Measurements from ENCODE around the gene TTLL9. TPM values are rescaled to one million over a fixed set of nuclear protein-coding genes. Genes with fewer than 3 reads are reported as not detected.

The TTLL9 gene
- total RNA-seq, 3 donors from 2014 or later, result 0.16 to 2.9 (median 0.98) TPM

GRCh38 chr20:31829731-31830130 is 40.7 kb upstream of the TTLL9 start:
- TF ChIP-seq POLR2AphosphoS5 (IDR thresholded peaks at IDR 0.05), result no peak
- no peak for TF ChIP-seq POLR2A (IDR thresholded peaks at IDR 0.05)
- TF ChIP-seq CTCF (IDR thresholded peaks at IDR 0.05), result no peak
- intact Hi-C loops (cut with DNase I; ENCODE audit: low total_unique reads), result loop anchor here (10.0 kb wide), 1 partner anchor 125 kb away; the partner anchor contains the start of gene PDRG1
- Histone ChIP-seq H3K9me3 (no peaks in the 10 kb centered on the region), H3K36me3 (no peaks in the 10 kb centered on the region), H3K27ac (no peak overlapping the region), H3K27me3 (no peaks in the 10 kb centered on the region), H3K4me1 (no peaks in the 10 kb centered on the region), H3K4me3 (no peak overlapping the region)
- DNase-seq (ENCODE audit: low spot score in 2 of 2), result no peak

- Histone ChIP-seq H3K4me1 (no peaks in the 10 kb centered on the region), H3K27ac (no peak overlapping the region), H3K36me3 (no peaks in the 10 kb centered on the region), H3K4me3 (no peak overlapping the region), H3K9me3 (no peaks in the 10 kb centered on the region), H3K27me3 (no peaks in the 10 kb centered on the region)
- intact Hi-C loops (cut with DNase I; ENCODE audit: low total_unique reads), result no loop called here
- TF ChIP-seq CTCF (IDR thresholded peaks at IDR 0.05) (no peak), POLR2A (IDR thresholded peaks at IDR 0.05) (no peak), POLR2AphosphoS5 (IDR thresholded peaks at IDR 0.05) (no peak)
- no peak for DNase-seq (ENCODE audit: low spot score in 2 of 2)
Measured at GRCh38 chr20:31830406-31830981, 39.9 kb upstream of the TTLL9 start.

- H3K36me3 ChIP-seq, result no peaks in the 10 kb centered on the region
- H3K27ac ChIP-seq, result no peak overlapping the region
- no peak for DNase-seq (ENCODE audit: low spot score in 2 of 2)
- H3K9me3 ChIP-seq, result no peaks in the 10 kb centered on the region
- intact Hi-C loops (cut with DNase I; ENCODE audit: low total_unique reads), result no loop called here
- no peaks in the 10 kb centered on the region for H3K27me3 ChIP-seq
- TF ChIP-seq POLR2A (IDR thresholded peaks at IDR 0.05) (no peak), POLR2AphosphoS5 (IDR thresholded peaks at IDR 0.05) (no peak), CTCF (IDR thresholded peaks at IDR 0.05) (no peak)
- H3K4me3 ChIP-seq, result no peak overlapping the region
- peaks cover 2 to 4% of the 10 kb centered on the region in 2 donors for H3K4me1 ChIP-seq
Measured at GRCh38 chr20:31831211-31831610, 39.2 kb upstream of the TTLL9 start.

- Histone ChIP-seq H3K27me3 (no peaks in the 10 kb centered on the region), H3K9me3 (no peaks in the 10 kb centered on the region), H3K27ac (no peak overlapping the region), H3K36me3 (no peaks in the 10 kb centered on the region), H3K4me3 (no peak overlapping the region), H3K4me1 (peaks cover 2 to 10% of the 10 kb centered on the region in 2 donors)
- DNase-seq (ENCODE audit: low spot score in 2 of 2), result no peak
- no peak for TF ChIP-seq POLR2AphosphoS5 (IDR thresholded peaks at IDR 0.05)
- TF ChIP-seq POLR2A (IDR thresholded peaks at IDR 0.05), result no peak
- TF ChIP-seq CTCF (IDR thresholded peaks at IDR 0.05), result no peak
- intact Hi-C loops (cut with DNase I; ENCODE audit: low total_unique reads), result no loop called here
Measured at GRCh38 chr20:31831771-31832306, 38.6 kb upstream of the TTLL9 start.

- Histone ChIP-seq H3K4me3 (no peak overlapping the region), H3K27ac (no peak overlapping the region), H3K9me3 (no peaks in the 10 kb centered on the region), H3K4me1 (peaks cover 2 to 13% of the 10 kb centered on the region in 2 donors), H3K27me3 (no peaks in the 10 kb centered on the region), H3K36me3 (no peaks in the 10 kb centered on the region)
- intact Hi-C loops (cut with DNase I; ENCODE audit: low total_unique reads), result no loop called here
- TF ChIP-seq POLR2A (IDR thresholded peaks at IDR 0.05) (no peak), CTCF (IDR thresholded peaks at IDR 0.05) (peak in 2 of 3 donors; percentile 44 to 66)
- DNase-seq (ENCODE audit: low spot score in 2 of 2), result no peak
Measured at GRCh38 chr20:31833130-31833930, 37.1 kb upstream of the TTLL9 start.

Measured in breast epithelium (tissue), 4 donors.